HG03571 (cell line): ENCODE measurements around the gene CST8.

Source experiments
- ATAC-seq: cut with Tn5 transposase; IDR thresholded peaks from one replicate; pipeline ENCODE4 v1.9.1; 2021; ENCODE audit not compliant: unreplicated experiment

The CST8 gene

GRCh38 chr20:23475395-23475794 lies 15.5 kb upstream of the CST8 start:
- ATAC-seq, result no peak

DNA sequence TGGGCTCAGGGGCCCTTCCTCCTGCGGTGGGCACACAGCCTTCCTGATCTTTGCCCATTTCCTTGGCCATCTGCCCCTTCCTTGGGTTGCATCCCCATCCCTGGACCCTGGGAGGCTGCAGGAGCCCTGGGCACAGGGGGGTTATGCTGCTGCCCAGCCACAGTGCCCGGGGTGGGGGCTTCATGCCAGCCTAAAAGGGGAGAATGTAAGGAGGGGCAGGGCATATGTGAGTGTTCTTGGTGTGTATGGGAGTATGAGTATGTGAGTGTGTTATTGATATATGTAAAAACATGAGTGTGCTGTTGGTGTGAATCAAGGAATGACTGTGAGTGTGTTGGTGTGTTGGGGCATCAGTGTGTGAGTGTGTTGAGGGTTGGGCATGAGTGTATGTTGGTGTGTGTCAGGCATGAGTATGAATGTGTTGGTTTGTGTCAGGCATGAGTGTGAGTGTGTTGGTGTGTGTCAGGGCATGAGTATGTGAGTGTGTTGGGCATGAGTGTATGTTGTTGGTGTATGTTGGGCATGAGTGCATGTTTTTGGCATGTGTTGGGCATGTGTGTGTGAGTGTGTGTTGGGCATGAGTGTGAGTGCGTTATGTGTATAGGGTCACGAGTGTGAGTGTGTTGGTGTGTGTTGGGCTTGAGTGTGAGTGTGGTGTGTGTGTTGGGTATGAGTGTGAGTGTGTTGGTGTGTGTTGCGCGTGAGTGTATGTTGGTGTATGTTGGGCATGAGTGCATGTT lies 14.7 kb upstream of the CST8 start:
- no peak for ATAC-seq

- no peak for ATAC-seq
These were observed 13.7 kb upstream of the CST8 start for GRCh38 chr20:23477223-23477622.

DNA sequence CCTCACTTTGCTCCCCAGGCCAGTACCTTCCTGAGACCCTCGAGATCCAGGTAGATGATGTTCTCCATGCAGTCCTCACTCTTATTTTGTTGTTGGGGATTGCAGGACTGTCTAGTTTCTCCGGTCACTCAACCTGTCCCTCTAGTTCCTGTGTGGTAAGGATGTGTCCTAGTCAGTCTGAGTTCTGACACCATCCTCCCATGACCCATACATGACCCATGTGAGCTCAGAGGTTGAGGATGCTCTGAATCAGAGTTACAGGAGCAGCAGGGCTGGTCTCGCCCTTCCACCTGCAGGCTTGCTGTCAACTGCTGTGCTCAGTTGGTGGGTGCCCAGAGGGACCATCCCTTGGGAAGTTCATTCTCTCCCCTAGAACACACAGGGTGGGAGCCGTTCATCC lies 11.9 kb upstream of the CST8 start:
- ATAC-seq, result no peak

- no peak for ATAC-seq
These were observed 8.8 kb upstream of the CST8 start for GRCh38 chr20:23482138-23482537.

DNA sequence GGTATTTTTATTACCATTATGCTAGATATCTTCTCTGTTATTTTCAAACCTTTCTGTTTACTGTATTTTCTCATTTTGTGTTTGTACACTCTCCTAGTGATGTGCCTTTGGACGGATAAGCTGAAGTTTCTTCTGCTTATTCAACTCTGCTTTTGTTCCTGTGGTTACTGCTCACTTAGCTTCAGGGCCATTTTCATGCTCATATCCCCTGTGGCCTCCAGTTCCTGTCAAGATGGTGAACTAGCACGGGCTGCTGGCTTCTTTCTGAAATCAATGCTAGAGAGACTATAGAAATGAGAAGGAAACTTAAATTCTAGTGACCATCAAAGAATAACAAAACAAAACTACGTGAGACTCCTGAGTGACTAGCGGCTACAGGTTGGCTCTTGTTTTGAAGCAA lies 6.8 kb upstream of the CST8 start:
- no peak for ATAC-seq

DNA sequence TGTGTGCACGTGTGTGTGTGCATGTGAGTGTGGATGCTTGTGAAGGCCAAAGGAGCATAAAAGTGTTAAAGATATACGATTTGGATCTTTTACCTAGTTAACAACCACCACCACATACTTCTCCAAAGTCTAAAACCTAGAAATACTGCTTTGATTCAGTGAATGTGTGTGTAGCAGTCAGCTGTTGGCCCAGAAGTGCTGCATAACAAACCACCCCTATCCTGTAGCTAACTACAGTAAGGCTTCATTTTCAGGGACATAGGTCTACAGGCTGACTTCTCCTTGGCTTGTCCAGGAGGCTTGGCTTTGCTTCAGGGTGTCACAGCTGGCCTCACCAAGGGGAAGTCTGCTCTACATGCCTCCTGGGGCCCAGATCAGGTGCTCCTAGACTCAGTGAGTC lies 2.4 kb upstream of the CST8 start:
- no peak for ATAC-seq

DNA sequence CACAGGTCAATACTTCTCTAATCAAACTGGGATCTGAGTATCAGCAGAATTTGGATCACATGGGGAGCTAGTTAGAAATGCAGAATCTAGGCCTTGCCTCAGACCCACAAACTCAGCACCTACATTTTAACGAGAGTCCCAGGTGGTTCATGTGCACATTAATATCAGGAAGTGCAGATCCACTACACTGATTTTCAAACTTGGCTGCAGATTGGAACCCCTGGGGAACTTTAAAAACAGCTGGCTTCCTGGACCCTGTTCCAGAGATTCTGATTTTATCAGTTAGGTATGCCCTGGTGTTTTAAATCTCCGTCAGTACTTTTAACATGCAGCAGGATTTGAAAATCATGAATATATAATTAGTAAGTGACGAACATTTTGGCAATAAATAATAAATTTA lies 1.9 kb upstream of the CST8 start:
- no peak for ATAC-seq

DNA sequence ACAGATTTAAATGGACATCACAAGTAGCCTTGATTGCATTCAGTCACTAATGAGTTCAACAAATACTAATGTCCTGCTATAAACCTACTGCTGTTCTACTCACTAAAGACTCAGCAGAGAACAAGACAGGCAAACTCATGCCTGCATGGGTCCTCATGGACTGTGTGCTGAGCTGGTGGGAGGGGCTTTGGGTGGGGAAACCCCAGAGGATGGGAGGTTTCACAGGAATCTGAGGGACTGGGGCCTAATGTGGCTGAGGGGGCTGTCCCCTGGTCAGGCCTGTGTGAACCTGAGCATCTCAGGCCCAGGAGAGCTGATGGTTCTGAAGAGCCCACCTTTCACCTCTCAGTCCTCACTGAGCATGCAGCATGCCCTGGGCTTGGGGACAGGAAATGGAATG lies 1.4 kb downstream of the CST8 start:
- no peak for ATAC-seq

DNA sequence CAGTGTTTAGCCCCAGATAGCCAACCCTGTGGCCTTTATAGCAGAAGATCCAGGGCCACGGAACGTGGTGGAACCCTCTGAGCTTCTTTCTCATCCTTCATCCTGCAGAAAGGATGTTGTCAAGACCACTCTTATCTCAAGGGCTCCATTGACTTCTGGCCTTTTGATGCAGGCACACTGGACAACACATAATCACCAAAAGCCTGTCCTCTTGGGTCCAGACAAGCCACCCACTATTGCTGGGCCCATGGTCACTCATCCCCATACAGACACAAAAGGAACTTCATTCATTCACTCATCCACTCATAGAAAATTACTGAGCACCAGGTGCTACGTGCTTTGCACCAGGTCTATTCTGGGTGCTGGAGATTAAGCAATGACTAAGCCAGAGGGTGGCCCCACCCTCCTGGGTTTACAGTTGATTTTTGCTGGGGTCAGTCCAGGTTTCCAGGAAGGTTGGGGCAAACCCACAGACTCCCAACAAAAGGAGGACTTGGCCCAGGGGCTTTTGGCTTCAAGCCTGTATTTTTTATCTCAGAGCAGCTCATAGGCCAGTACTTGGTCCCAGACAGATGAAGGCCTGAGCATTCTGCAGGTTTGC lies 2.4 kb downstream of the CST8 start:
- ATAC-seq, result no peak

GRCh38 chr20:23497536-23497935 lies 6.6 kb downstream of the CST8 start:
- ATAC-seq, result no peak

GRCh38 chr20:23501926-23502325 lies 11.0 kb downstream of the CST8 start:
- ATAC-seq, result no peak

DNA sequence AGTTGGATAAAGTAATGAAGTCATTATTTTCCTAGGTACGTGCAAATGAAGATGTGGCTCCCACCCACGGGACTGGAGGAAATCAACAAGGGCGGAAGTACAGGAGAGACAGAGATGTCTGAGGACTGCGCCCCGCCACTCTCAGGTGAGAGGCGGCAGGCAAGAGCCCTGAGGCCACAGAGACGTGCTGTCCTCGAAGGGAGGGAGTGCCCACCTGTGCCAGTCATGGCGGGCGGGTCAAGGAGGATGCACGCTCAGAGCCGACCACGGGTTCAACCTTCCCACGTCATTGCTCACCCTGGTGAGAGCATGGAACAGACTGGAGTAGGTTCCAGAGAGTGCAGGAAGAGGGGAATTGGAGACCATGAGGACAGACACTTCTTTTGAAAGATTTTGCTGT lies 12.7 kb downstream of the CST8 start:
- no peak for ATAC-seq

DNA sequence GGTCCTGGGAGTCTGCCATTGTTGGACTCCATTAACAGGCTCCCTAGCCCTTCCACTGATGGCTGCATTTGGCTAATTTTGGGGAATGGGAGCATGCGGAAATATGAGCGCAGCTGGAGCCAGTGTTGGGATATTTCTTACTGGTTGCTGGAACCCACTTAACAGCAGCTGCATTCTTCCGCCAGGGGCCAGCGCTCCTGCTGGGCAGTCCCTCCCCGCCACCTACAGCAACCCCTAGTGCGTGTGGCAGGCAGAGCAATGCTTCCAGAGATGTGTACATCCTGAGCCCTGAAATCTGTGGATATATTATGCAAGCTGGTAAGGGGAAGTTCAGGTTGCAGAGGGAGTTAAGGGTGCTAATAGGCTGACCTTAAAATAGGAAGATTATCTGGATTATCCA lies 16.4 kb downstream of the CST8 start:
- ATAC-seq, result no peak

DNA sequence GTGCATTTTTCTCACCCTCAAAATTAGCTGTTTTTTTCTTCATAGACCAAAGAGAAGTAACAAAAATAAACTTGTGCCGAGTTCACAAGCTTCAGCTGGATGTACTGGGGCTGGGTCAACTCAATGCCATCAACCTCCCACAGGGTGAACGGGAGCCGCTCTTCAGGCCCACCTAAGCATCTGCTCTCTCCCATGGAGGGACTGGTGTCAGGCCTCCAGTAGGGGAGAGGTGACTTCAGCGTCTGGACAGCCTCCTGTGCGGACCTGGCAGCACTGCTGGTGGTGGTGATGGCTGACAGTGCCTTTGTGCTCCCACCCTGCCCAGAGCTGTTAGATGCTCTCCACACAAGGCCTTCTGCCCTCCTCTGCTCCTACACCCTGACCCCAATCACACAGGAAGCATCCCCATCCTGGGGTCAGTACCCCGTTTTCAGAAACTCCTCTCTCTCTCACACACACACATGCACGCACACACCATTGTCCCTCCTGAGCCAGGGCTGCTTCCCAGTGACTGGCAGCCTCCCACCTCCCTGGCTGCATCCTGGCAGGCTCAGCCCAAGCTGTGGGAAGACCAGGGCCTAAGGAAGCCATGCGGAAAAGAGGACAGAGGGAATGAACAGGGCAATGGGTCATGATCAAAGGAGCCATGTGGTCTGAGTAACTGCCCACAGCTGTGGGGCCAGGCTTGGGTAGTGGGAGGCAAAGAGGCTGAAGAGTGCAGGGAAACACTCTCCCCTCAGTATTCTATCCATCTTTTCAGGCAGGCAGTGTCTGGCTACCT lies 17.7 kb downstream of the CST8 start:
- no peak for ATAC-seq

- ATAC-seq, result no peak
These were observed 18.5 kb downstream of the CST8 start for GRCh38 chr20:23509247-23509913.

- ATAC-seq, result no peak
These were observed 19.2 kb downstream of the CST8 start for GRCh38 chr20:23510000-23510590.

DNA sequence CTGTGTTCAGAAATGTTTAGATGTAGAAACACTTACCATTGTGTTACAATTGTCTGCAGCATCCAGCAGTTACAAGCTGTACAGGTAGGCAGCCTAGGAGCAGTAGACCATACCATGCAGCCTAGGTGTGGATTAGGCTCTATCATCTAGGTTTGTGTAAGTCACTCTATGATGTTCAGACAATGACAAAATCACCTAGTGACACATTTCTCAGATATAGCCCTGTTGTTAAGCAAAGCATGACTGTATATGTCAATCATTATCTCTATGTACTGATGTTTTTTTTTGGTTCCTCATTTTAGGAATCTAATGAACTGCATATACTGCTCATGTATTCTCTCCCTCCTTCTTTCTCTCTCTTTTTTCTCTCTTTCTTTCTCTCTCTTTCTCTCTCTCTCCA lies 22.2 kb downstream of the CST8 start:
- ATAC-seq, result peak; percentile 75

- ATAC-seq, result no peak
These were observed 23.9 kb downstream of the CST8 start for GRCh38 chr20:23514848-23515247.

GRCh38 chr20:23515250-23515939 lies 24.5 kb downstream of the CST8 start:
- no peak for ATAC-seq

DNA sequence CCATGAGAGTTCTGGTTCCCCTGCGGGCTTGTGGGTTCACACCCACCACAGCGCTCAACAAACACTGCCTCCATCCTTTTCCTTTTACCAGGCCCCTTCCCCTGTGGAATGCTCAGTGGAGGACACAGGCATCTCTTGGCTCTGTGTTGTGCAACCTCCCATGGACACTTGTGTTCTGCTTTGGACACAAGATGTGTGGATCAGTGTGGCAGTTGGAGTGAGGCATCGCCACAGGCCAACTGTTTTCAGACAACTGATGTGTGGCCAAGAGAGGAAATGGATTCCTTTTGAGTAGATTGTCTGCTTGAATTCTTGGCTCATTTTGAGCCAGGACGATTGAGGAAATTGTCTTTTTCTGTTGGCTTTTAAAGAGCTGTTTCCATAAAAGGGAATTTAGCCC lies 26.8 kb downstream of the CST8 start:
- no peak for ATAC-seq
